OCI-LY3 (cell line): Measurements from ENCODE around the gene CENPH.
A peak's percentile ranks its signal among the peaks of the same experiment; 100 is the strongest.
"Not testable (repeated sequence)": the region's sequence is repeated elsewhere in the genome, so short reads cannot be mapped to it uniquely, and the experiment has no call there.

ENCODE experiments used
- H2AFZ ChIP-seq: fragments of 200-600, 300-600 bp; shearing (Covaris generic); 2 replicates; pipeline ENCODE4 v1.6.0; 2014; ENCODE audit warnings: antibody characterized with exemption, low read depth, low read length
- H3K27ac ChIP-seq: fragments of 200-600, 300-600 bp; sonication (generic); 2 replicates; pipeline ENCODE4 v1.5.1; 2014; ENCODE audit warnings: mild to moderate bottlenecking, low read length, moderate library complexity, mixed read lengths
- H3K27me3 ChIP-seq: fragments of 200-600, 300-600 bp; sonication (generic); 2 replicates; pipeline ENCODE4 v1.6.1; 2014; ENCODE audit warnings: low read depth, low read length, mixed read lengths
- H3K36me3 ChIP-seq: fragments of 200-600, 300-600 bp; sonication (generic); replicated peaks from 2 replicates; pipeline ENCODE3; 2014; ENCODE audit warnings: low read depth, low read length, mixed read lengths
- H3K4me1 ChIP-seq: fragments of 300-600, 200-600 bp; sonication (generic); 2 replicates; pipeline ENCODE4 v1.6.1; 2014; ENCODE audit warnings: low read length, mixed read lengths
- H3K4me2 ChIP-seq: fragments of 200-600, 300-600 bp; sonication (generic); 2 replicates; pipeline ENCODE4 v1.6.1; 2014; ENCODE audit warnings: low read length, mixed read lengths
- H3K4me3 ChIP-seq: fragments of 300-600, 200-600 bp; sonication (generic); 2 replicates; pipeline ENCODE4 v1.5.1; 2014; ENCODE audit warnings: antibody characterized with exemption, mild to moderate bottlenecking, low read length, moderate library complexity
- H3K79me2 ChIP-seq: fragments of 300-600, 200-600 bp; shearing (Covaris generic); 2 replicates; pipeline ENCODE4 v1.6.1; 2014; ENCODE audit warnings: mild to moderate bottlenecking, low read length, mixed read lengths
- H3K9ac ChIP-seq: fragments of 300-600, 200-600 bp; shearing (Covaris generic); 2 replicates; pipeline ENCODE4 v1.6.0; 2014; ENCODE audit warnings: mild to moderate bottlenecking, low read length, moderate library complexity
- H3K9me3 ChIP-seq: fragments of 200-600, 300-600 bp; shearing (Covaris generic); 2 replicates; pipeline ENCODE4 v1.6.1; 2014; ENCODE audit warnings: low read length, mixed read lengths; ENCODE audit not compliant: insufficient read depth
- H4K20me1 ChIP-seq: fragments of 200-600, 300-600 bp; sonication (generic); 2 replicates; pipeline ENCODE4 v1.6.1; 2016; ENCODE audit warnings: low read length, mixed read lengths; ENCODE audit not compliant: insufficient read depth
- CTCF ChIP-seq: fragments of 200-600, 300-600 bp; sonication (generic); IDR thresholded peaks from 2 replicates; pipeline ENCODE4 v1.5.1; 2014; ENCODE audit warnings: antibody characterized with exemption, low read length, low read depth
- EZH2phosphoT487 ChIP-seq: fragments of 200-600 bp; shearing (Covaris generic); IDR thresholded peaks from 2 replicates; pipeline ENCODE4 v1.6.1; 2018; ENCODE audit warnings: antibody characterized with exemption, mixed run types, low read depth

The CENPH gene

DNA sequence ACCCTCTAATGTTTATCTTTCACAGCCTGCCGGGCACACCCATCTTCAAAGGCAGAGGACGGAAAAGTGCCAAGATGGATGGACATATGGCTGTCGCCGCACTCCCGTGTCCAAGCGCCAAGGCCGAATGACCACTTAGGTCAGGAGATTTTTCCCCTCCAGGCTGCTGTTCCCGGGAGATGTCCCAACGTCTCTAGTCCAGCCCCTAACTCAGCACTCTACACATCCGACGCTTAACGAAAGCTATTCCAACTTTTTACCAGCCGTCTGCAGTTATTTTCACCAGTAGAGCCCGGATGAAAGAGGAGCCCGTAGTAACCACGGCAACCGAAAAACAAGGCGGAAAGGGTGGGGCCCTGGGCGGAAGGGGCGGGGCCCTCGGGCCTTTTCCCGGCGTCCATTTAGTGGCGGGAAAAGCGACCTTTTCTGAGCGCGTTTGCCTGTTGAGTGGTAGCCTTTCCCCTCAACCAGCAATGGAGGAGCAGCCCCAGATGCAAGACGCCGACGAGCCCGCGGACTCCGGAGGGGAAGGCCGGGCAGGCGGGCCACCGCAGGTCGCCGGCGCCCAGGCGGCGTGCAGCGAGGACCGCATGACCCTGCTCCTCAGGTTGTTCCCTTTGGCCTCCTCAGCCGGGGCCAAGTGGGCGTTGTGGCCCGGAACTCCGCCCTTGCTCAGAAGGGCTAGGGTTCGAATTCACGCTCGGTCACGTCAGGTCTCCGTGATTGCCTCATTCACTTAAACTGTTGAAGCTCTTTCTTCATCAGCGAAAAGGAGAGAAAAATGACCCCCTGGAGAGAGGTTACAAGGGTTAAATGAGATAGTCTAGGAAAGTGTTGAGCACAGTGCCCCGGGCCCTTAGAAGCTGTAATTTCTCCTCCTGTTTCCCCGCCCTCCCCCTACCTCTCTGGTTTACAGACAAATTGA is at the start of gene CENPH:
CENPH (plus strand) TSS at position 422 of the 925 bp plus-strand sequence; CDS start at position 474, 52 bp downstream.
- Histone ChIP-seq H3K4me1 (peaks cover 8% of the 10 kb centered on the region; the same call in 1 of the 2 replicates), H3K4me3 (peak within 1 kb of the TSS; percentile 81), H3K27me3 (no peaks in the 10 kb centered on the region), H3K9me3 (no peaks in the 10 kb centered on the region), H3K4me2 (peak within 1 kb of the TSS; percentile 81), H3K36me3 (peaks cover 8% of the 10 kb centered on the region), H3K79me2 (peaks cover 12% of the 10 kb centered on the region), H4K20me1 (no peaks in the 10 kb centered on the region), H2AFZ (peak within 1 kb of the TSS; percentile 59), H3K27ac (peak within 1 kb of the TSS; percentile 70), H3K9ac (peak within 1 kb of the TSS; percentile 73)
- TF ChIP-seq EZH2phosphoT487, result no peak
- no peak for TF ChIP-seq CTCF

DNA sequence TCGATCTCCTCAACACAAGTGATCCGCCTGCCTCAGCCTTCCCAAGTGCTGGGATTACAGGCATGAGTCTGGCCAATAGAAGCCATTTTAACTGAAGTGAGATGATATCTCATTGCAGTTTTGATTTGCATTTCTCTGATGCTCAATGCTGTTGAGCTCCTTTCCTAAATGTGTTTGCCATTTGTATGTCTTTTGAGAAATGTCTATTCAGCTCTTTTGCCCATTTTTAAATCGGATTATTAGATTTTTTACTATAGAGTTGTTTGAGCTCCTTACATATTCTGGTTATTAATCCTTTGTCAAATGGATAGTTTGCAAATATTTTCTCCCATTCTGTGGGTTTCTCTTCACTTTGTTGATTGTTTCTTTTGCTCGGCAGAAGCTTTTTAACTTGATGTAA is 49.1 kb upstream of the CENPH start:
- H3K4me3 ChIP-seq, H3K9ac ChIP-seq, H3K9me3 ChIP-seq, H3K79me2 ChIP-seq, H3K4me2 ChIP-seq, H3K27ac ChIP-seq, H3K4me1 ChIP-seq, H3K36me3 ChIP-seq, H4K20me1 ChIP-seq, H2AFZ ChIP-seq, H3K27me3 ChIP-seq: not testable (repeated sequence)

DNA sequence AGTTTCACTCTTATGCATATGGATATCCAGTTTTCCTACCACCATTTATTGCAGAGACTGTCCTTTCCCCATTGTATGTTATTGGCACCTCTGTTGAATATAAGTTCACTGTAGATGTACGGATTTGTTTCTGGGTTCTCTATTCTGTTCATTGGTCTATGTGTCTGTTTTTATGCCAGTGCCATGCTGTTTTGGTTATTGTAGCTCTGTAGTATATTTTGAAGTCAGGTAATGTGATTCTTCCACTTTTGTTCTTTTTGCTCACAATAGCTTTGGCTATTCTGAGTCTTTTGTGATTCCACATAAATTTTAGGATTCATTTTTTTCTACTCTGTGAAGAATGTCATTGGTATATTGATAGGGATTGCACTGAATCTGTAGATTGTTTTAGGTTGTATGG is 48.6 kb upstream of the CENPH start:
- Histone ChIP-seq H3K79me2 (no peaks in the 10 kb centered on the region), H3K4me2 (no peak overlapping the region), H3K27ac (no peak overlapping the region), H3K27me3 (no peaks in the 10 kb centered on the region), H2AFZ (no peak overlapping the region), H3K36me3 (no peaks in the 10 kb centered on the region), H4K20me1 (no peaks in the 10 kb centered on the region), H3K4me1 (no peaks in the 10 kb centered on the region), H3K9me3 (no peaks in the 10 kb centered on the region), H3K4me3 (no peak overlapping the region), H3K9ac (no peak overlapping the region)
- TF ChIP-seq EZH2phosphoT487 (no peak), CTCF (no peak)

- H3K27me3 ChIP-seq, H3K27ac ChIP-seq, H3K79me2 ChIP-seq, H3K9ac ChIP-seq, H3K4me3 ChIP-seq, H4K20me1 ChIP-seq, H3K36me3 ChIP-seq, H2AFZ ChIP-seq, H3K4me2 ChIP-seq, H3K4me1 ChIP-seq, H3K9me3 ChIP-seq: not testable (repeated sequence)
Measured at GRCh38 chr5:69148576-69148975, 40.8 kb upstream of the CENPH start.

DNA sequence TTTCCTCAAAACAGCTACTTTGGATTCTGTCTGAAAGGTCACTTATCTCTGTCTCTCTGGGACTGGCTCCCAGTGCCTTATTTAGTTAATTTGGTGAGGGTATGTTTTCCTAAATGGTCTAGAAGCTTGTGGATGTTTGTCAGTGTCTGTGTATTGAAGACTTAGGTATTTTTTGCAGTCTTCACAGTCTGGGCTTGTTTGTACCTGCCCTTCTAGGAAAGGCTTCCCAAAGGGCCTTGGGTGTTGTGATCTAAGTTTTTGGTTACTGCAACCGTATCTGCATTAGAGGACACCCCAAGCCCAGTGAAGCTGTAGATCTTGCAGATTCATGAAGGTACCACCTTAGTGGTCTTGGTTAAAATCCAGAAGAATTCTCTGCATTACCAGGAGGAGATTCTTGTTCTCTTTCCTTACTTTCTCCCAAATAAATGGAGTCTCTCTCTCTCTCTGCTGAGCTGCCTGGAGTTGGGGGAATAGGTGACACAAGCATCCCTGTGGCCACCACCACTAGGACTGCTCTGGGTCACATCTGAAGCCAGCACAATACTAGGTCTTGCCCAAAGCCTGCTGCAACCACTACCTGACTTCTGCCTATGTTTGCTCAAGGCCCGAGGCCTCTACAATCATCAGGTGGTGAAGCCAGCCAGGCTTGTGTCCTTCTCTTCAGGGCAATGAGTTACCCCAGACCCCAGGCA is 40.3 kb upstream of the CENPH start:
- H3K4me2 ChIP-seq, result no peak overlapping the region
- no peaks in the 10 kb centered on the region for H3K36me3 ChIP-seq
- H3K9me3 ChIP-seq, result no peaks in the 10 kb centered on the region
- no peak overlapping the region for H3K27ac ChIP-seq
- H3K4me1 ChIP-seq, result no peaks in the 10 kb centered on the region
- no peaks in the 10 kb centered on the region for H3K79me2 ChIP-seq
- no peak for TF ChIP-seq EZH2phosphoT487
- no peak overlapping the region for H3K4me3 ChIP-seq
- no peaks in the 10 kb centered on the region for H4K20me1 ChIP-seq
- no peaks in the 10 kb centered on the region for H3K27me3 ChIP-seq
- no peak overlapping the region for H2AFZ ChIP-seq
- no peak overlapping the region for H3K9ac ChIP-seq
